IgD-negative memory B cell (primary cell): ENCODE data around the gene RACGAP1. TPM values are rescaled to one million over a fixed set of nuclear protein-coding genes. Genes with fewer than 3 reads are reported as not detected.

Experiments
- H3K27ac Mint-ChIP-seq, 3 donors: one replicate each; pipeline ENCODE4 v1.8.0; 2020 to 2022; ENCODE audit warnings: mild to moderate bottlenecking in 3 of 3, mixed read lengths in 3 of 3, moderate library complexity in 1 of 3
- H3K27me3 Mint-ChIP-seq: one replicate; pipeline ENCODE4 v1.8.0; 2021; ENCODE audit warnings: mixed read lengths
- H3K36me3 Mint-ChIP-seq: one replicate; pipeline ENCODE4 v1.8.0; 2020; ENCODE audit warnings: mild to moderate bottlenecking, mixed read lengths
- H3K4me1 Mint-ChIP-seq, 3 donors: one replicate each; pipeline ENCODE4 v1.8.0; 2020 to 2022; ENCODE audit warnings: mixed read lengths in 3 of 3, mild to moderate bottlenecking in 1 of 3
- H3K4me3 Mint-ChIP-seq, 4 donors: one replicate each; pipeline ENCODE4 v1.8.0; 2020 to 2022; ENCODE audit warnings: mild to moderate bottlenecking in 4 of 4, mixed read lengths in 4 of 4, moderate library complexity in 3 of 4
- H3K9me3 Mint-ChIP-seq, 3 donors: one replicate each; pipeline ENCODE4 v1.8.0; 2020 to 2021; ENCODE audit warnings: mixed read lengths in 3 of 3, mild to moderate bottlenecking in 1 of 3
- polyA plus RNA-seq: library from polyadenylated mRNA; unstranded; fragments of 300-500 nt; fragmentation: Illumina TruSeq; gene quantifications from one replicate; pipeline ENCODE4 v1.2.3, GENCODE V29; 2021

RACGAP1 gene
- polyA plus RNA-seq, 1 donor from 2014 or later: 13.7 TPM

GRCh38 chr12:49978125-49978524 lies 47.2 kb downstream of the RACGAP1 start:
- no peak overlapping the region for H3K4me3 Mint-ChIP-seq
- H3K9me3 Mint-ChIP-seq: no peaks in the 10 kb centered on the region

GRCh38 chr12:49976557-49976956 lies 48.7 kb downstream of the RACGAP1 start:
- H3K36me3 Mint-ChIP-seq: no peaks in the 10 kb centered on the region
- H3K4me1 Mint-ChIP-seq: peaks cover 0 to 2% (median 0%) of the 10 kb centered on the region in 3 donors
- no peaks in the 10 kb centered on the region for H3K27me3 Mint-ChIP-seq
- no peaks in the 10 kb centered on the region for H3K9me3 Mint-ChIP-seq
- no peak overlapping the region for H3K27ac Mint-ChIP-seq
- H3K4me3 Mint-ChIP-seq: no peak overlapping the region

More at GRCh38 chr12:49978125-49978524, 47.2 kb downstream of the RACGAP1 start:
- no peaks in the 10 kb centered on the region for H3K27me3 Mint-ChIP-seq
- peak overlapping the region in 1 of 3 donors; percentile 62 for H3K27ac Mint-ChIP-seq
- no peaks in the 10 kb centered on the region for H3K36me3 Mint-ChIP-seq
- peaks cover 0 to 2% (median 0%) of the 10 kb centered on the region in 3 donors for H3K4me1 Mint-ChIP-seq

DNA sequence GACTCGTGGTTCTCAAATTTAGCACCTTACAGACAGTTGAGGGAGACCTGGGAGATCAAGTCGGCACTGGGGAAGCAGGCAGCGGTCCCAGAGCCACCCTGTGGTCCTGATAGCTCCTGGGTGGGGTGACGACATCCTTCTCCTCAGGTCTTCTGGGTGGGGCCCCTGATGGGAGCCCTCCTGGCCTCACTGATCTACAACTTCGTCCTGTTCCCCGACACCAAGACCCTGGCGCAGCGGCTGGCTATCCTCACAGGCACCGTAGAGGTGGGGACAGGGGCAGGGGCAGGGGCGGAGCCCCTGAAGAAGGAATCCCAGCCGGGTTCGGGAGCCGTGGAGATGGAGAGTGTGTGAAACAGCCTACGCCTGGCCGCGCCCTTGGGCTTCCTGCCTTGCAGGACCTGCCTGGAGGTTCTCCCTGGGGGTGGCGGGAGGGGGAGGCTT lies 50.0 kb downstream of the RACGAP1 start:
- H3K4me1 Mint-ChIP-seq: peaks cover 0 to 2% (median 0%) of the 10 kb centered on the region in 3 donors
- no peak overlapping the region for H3K4me3 Mint-ChIP-seq
- no peaks in the 10 kb centered on the region for H3K27me3 Mint-ChIP-seq
- H3K9me3 Mint-ChIP-seq: no peaks in the 10 kb centered on the region
- H3K27ac Mint-ChIP-seq: no peak overlapping the region
- H3K36me3 Mint-ChIP-seq: no peaks in the 10 kb centered on the region

GRCh38 chr12:49974677-49975317 lies 50.5 kb downstream of the RACGAP1 start:
- H3K36me3 Mint-ChIP-seq: no peaks in the 10 kb centered on the region
- no peak overlapping the region for H3K27ac Mint-ChIP-seq
- no peak overlapping the region for H3K4me3 Mint-ChIP-seq
- H3K9me3 Mint-ChIP-seq: no peaks in the 10 kb centered on the region
- peaks cover 0 to 2% (median 0%) of the 10 kb centered on the region in 3 donors for H3K4me1 Mint-ChIP-seq
- no peaks in the 10 kb centered on the region for H3K27me3 Mint-ChIP-seq

DNA sequence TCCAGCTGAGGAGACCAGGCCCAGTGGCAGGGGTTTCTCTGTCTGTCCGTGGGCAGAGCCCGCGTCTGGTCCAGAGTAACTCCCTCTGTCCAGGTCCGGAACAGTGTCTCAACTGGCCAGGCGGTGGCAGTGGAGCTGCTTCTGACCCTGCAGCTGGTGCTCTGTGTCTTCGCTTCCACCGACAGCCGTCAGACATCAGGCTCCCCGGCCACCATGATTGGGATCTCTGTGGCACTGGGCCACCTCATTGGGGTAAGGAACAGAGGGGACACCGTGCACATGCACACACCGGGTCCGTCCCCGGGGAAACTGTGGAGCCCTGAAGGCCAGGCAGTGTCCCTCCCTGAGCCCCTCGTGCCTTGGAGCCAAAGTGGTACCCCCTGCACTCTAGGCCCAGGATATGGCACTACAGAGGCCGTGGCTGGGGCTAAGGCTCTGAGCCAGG lies 51.0 kb downstream of the RACGAP1 start:
- no peak overlapping the region for H3K27ac Mint-ChIP-seq
- H3K4me3 Mint-ChIP-seq: no peak overlapping the region
- H3K9me3 Mint-ChIP-seq: no peaks in the 10 kb centered on the region
- peaks cover 0 to 2% (median 0%) of the 10 kb centered on the region in 3 donors for H3K4me1 Mint-ChIP-seq
- H3K36me3 Mint-ChIP-seq: no peaks in the 10 kb centered on the region
- H3K27me3 Mint-ChIP-seq: no peaks in the 10 kb centered on the region

DNA sequence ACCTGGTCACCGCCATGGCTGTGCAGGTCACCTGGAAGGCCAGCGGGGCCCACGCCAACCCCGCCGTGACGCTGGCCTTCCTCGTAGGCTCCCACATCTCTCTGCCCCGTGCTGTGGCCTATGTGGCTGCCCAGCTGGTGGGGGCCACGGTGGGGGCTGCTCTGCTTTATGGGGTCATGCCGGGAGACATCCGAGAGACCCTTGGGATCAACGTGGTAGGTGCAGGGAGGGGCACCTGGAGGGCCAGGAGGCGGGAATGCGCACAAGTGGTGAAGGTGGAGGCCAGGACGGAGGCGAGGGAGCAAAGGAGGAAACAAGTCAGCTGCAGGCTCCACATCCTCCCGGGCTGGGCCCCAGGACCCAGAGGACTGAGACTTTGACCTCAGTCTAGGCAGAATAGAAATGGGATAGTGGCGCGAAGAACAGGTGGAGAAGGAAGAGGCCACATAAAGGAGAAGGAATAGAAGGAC lies 51.9 kb downstream of the RACGAP1 start:
- H3K27me3 Mint-ChIP-seq: peaks cover 3% of the 10 kb centered on the region
- H3K9me3 Mint-ChIP-seq: no peaks in the 10 kb centered on the region
- H3K4me3 Mint-ChIP-seq: no peak overlapping the region
- no peak overlapping the region for H3K27ac Mint-ChIP-seq
- peaks cover 0 to 2% (median 0%) of the 10 kb centered on the region in 3 donors for H3K4me1 Mint-ChIP-seq
- no peaks in the 10 kb centered on the region for H3K36me3 Mint-ChIP-seq

DNA sequence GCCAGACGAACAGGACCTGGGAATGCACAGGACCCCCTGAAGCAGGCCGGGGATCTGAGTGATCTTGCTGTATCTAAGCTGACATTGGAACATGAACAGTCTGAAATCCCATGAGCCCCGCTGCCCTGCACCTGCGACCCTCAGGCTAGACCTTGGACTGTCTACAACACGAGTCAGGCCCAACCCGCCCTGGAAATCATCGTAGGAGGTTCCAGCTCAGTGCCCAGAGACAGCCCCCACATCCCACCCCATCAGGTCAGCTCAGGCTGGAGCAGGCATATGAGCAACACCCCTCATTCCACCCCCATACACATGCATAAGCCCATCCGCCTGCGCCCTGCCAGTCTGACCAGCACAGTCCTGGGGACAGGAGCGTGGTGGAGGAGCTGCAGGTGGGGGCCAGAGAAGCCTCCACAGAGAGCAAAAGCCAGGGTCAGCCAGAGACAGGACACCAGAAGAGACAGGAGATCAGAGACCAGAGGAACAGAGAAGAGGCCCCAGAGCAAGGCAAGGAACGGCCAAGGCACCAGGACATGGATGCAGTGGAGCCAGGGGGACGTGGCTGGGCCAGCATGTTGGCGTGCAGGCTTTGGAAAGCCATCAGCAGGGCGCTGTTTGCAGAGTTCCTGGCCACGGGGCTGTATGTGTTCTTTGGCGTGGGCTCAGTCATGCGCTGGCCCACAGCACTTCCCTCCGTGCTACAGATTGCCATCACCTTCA lies 52.5 kb downstream of the RACGAP1 start, which contains the start of gene AQP6:
Gene AQP6, plus strand, starts transcription at position 307 of the 720 bp plus-strand sequence. Its CDS starts 227 bp downstream, at position 534.
- no peak within 1 kb of the TSS for H3K27ac Mint-ChIP-seq
- peaks cover 3% of the 10 kb centered on the region for H3K27me3 Mint-ChIP-seq
- H3K36me3 Mint-ChIP-seq: no peaks in the 10 kb centered on the region
- H3K9me3 Mint-ChIP-seq: no peaks in the 10 kb centered on the region
- no peak within 1 kb of the TSS for H3K4me3 Mint-ChIP-seq
- peaks cover 0 to 2% (median 0%) of the 10 kb centered on the region in 3 donors for H3K4me1 Mint-ChIP-seq

DNA sequence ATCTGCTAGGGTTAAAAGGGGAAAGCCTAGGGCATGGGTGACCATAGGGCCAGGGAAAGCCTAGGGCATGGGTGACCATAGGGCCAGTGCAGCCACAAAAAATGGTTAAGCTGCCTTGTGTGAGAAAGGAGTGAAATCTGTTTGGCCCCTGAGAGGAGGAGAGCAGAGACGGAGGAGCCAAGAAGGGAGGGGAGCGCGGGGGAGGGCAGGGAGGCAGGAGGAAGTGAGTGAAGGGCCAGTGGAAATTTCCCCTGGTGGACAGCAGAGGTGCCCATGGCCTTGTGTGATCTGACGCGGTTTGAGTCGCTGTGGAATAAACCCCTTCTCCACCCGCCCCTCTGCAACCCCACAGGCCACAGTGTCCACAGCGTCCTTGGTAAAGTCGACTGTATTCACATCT lies 53.2 kb downstream of the RACGAP1 start:
- H3K27me3 Mint-ChIP-seq: peaks cover 4% of the 10 kb centered on the region
- no peak overlapping the region for H3K27ac Mint-ChIP-seq
- H3K9me3 Mint-ChIP-seq: no peaks in the 10 kb centered on the region
- H3K4me1 Mint-ChIP-seq: peaks cover 0 to 2% (median 1%) of the 10 kb centered on the region in 3 donors
- no peak overlapping the region for H3K4me3 Mint-ChIP-seq
- H3K36me3 Mint-ChIP-seq: no peaks in the 10 kb centered on the region

DNA sequence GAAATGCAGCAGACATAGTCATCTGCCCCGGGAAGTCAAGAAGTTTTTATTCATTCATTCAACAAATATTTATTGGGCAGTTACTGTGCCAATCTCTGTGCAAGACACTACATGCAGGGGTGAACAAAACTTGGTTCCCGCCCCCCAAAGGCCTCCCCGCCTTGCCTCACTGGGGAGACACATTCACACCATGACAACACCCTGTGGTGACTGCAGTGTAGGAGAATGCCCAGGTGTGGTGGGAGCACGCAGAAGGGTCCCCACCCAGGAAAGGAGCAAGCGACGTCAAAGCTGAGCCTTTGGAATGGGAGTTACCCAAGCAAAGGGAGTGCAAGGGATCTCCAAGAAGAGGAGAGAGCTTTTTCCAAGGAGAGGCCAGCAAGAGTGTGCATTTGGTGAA lies 54.2 kb downstream of the RACGAP1 start:
- Mint-ChIP-seq H3K4me3 (no peak overlapping the region), H3K4me1 (peaks cover 0 to 4% (median 2%) of the 10 kb centered on the region in 3 donors), H3K36me3 (no peaks in the 10 kb centered on the region), H3K27ac (no peak overlapping the region), H3K27me3 (peaks cover 8% of the 10 kb centered on the region), H3K9me3 (no peaks in the 10 kb centered on the region)

DNA sequence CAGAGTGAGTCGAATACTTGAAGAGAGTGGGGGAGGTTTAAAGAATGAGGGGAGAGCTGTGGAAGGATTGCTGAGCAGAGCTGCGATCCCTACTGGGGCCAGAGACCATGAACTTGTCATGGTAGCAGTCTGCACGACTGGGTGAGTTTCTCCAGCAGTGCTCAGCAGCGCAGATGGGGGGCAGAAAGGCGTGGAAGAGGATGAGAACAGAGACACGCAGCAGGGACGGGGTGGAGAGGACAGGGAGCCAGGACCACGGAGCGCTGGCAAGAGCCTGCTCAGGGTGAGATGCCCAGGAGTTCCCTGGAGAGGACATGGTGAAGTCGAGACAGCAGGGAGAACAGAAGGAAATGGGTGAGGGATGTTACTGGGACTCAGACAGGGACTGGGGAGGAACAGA lies 54.6 kb downstream of the RACGAP1 start:
- no peaks in the 10 kb centered on the region for H3K9me3 Mint-ChIP-seq

GRCh38 chr12:49969651-49970429 lies 55.5 kb downstream of the RACGAP1 start:
- Mint-ChIP-seq H3K27ac (no peak overlapping the region), H3K27me3 (peaks cover 8% of the 10 kb centered on the region), H3K36me3 (no peaks in the 10 kb centered on the region), H3K4me3 (no peak overlapping the region), H3K4me1 (peaks cover 0 to 4% (median 2%) of the 10 kb centered on the region in 3 donors), H3K9me3 (no peaks in the 10 kb centered on the region)

More for the DNA sequence above, 54.6 kb downstream of the RACGAP1 start:
- Mint-ChIP-seq H3K4me1 (peaks cover 0 to 4% (median 2%) of the 10 kb centered on the region in 3 donors), H3K4me3 (no peak overlapping the region), H3K27me3 (peaks cover 8% of the 10 kb centered on the region), H3K36me3 (no peaks in the 10 kb centered on the region), H3K27ac (no peak overlapping the region)

- Mint-ChIP-seq H3K4me1 (peaks cover 0 to 4% (median 2%) of the 10 kb centered on the region in 3 donors), H3K27me3 (peaks cover 13% of the 10 kb centered on the region), H3K9me3 (no peaks in the 10 kb centered on the region), H3K27ac (no peak overlapping the region), H3K4me3 (no peak overlapping the region), H3K36me3 (no peaks in the 10 kb centered on the region)
Observed at GRCh38 chr12:49969027-49969426, 56.3 kb downstream of the RACGAP1 start.

- Mint-ChIP-seq H3K36me3 (no peaks in the 10 kb centered on the region), H3K27me3 (peaks cover 13% of the 10 kb centered on the region), H3K4me3 (no peak overlapping the region), H3K27ac (no peak overlapping the region), H3K9me3 (no peaks in the 10 kb centered on the region), H3K4me1 (peaks cover 0 to 4% (median 0%) of the 10 kb centered on the region in 3 donors)
Observed at GRCh38 chr12:49968471-49968870, 56.8 kb downstream of the RACGAP1 start.

DNA sequence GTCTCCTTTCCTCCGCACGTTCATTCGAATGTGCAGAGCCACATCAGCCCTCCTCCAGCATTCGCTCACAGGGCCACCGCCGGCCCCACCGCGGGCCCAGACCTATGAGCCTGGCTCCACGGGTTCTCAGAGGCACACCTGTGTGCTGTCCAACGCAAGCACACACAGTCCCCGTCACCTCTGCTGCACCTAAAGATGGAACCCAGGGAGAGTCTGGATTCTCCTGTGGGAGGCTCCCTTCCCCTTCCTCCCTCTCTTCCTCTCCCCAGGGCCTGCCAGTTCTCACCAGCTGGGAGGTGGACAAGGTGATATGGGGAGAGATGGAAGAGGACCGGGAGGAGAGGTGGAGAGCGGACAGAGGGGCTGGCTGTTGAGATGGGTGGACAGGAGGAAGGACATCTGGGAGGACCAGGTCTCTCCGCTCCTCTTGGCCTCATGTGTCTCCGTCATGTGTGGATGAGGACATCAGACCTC lies 57.5 kb downstream of the RACGAP1 start:
- Mint-ChIP-seq H3K9me3 (no peaks in the 10 kb centered on the region), H3K27ac (no peak overlapping the region), H3K27me3 (peaks cover 18% of the 10 kb centered on the region), H3K4me1 (peaks cover 0 to 4% (median 0%) of the 10 kb centered on the region in 3 donors), H3K36me3 (no peaks in the 10 kb centered on the region), H3K4me3 (peak overlapping the region in 2 of 4 donors; percentile 48 to 86)
